ENCODE measurements around the gene ENOX1. TPM values are rescaled to one million over a fixed set of nuclear protein-coding genes. Genes with fewer than 3 reads are reported as not detected.

Gene ENOX1
- total and polyA plus RNA-seq, 9 of the 15 experiments (the other 6 are each of a cell fraction or from before 2014, with no cell fraction given) = not detected

- TF ChIP-seq NCOA4 (IDR thresholded peaks at IDR 0.05; ENCODE audit: partially characterized antibody) = no peak
- TF ChIP-seq CBX1 (IDR thresholded peaks at IDR 0.05; ENCODE audit: low read depth) = no peak
- no peak for TF ChIP-seq NONO (IDR thresholded peaks at IDR 0.05; ENCODE audit: low read depth in 2 of 2, low read length in 1 of 2)
- no peak for TF ChIP-seq ZNF124 (CRISPR knock-in tag; IDR thresholded peaks at IDR 0.05)
- TF ChIP-seq MEF2D (tag; conservative IDR thresholded peaks at IDR 0.05; ENCODE audit: low read depth) = no peak
Measured at GRCh38 chr13:43166644-43167457, 619.9 kb downstream of the ENOX1 start (continued).

Small RNAs within 50 kb of the gene (small RNA-seq; reads per million reads assigned to genes)
- gene AL162713.1 = not detected

Other genes starting within 250 kb of the ENOX1 start
- gene CCDC122, start 92.8 kb upstream of the ENOX1 start, total RNA-seq (2014; rRNA removed) = not detected in 2 replicates
- gene CCDC122, start 92.8 kb upstream of the ENOX1 start, total RNA-seq (2014; rRNA removed; fragmentation: Illumina TruSeq; extraction: Trizol) = not detected in 2 replicates
- not detected in 2 replicates for gene CCDC122, start 92.8 kb upstream of the ENOX1 start, total RNA-seq (2015; rRNA removed; fragmentation: Illumina TruSeq; extraction: Trizol)
- gene CCDC122, start 92.8 kb upstream of the ENOX1 start, total RNA-seq (2021) = not detected in 2 replicates
- not detected in 2 replicates for gene CCDC122, start 92.8 kb upstream of the ENOX1 start, polyA plus RNA-seq (2011; rRNA removed)
- not detected in 2 replicates for gene CCDC122, start 92.8 kb upstream of the ENOX1 start, polyA plus RNA-seq (2014; fragmentation: Illumina TruSeq; extraction: Trizol)
- not detected for gene CCDC122, start 92.8 kb upstream of the ENOX1 start, polyA plus RNA-seq (2014; fragmentation: Nextera tagmentation; extraction: Ambion mirVana)
- not detected in 2 replicates for gene CCDC122, start 92.8 kb upstream of the ENOX1 start, polyA plus RNA-seq (2014; rRNA removed)
- not detected in 2 replicates for gene LACC1, start 92.9 kb upstream of the ENOX1 start, total RNA-seq (2014; rRNA removed)
- gene LACC1, start 92.9 kb upstream of the ENOX1 start, total RNA-seq (2014; rRNA removed; fragmentation: Illumina TruSeq; extraction: Trizol) = not detected in 2 replicates
- gene LACC1, start 92.9 kb upstream of the ENOX1 start, total RNA-seq (2015; rRNA removed; fragmentation: Illumina TruSeq; extraction: Trizol) = not detected in 2 replicates
- 0.24 TPM in 1 of 2 replicates, not detected in the other for gene LACC1, start 92.9 kb upstream of the ENOX1 start, total RNA-seq (2021)
- gene LACC1, start 92.9 kb upstream of the ENOX1 start, polyA plus RNA-seq (2011; rRNA removed) = not detected in 2 replicates
- gene LACC1, start 92.9 kb upstream of the ENOX1 start, polyA plus RNA-seq (2014; fragmentation: Illumina TruSeq; extraction: Trizol) = not detected in 2 replicates
- gene LACC1, start 92.9 kb upstream of the ENOX1 start, polyA plus RNA-seq (2014; fragmentation: Nextera tagmentation; extraction: Ambion mirVana) = not detected
- not detected in 2 replicates for gene LACC1, start 92.9 kb upstream of the ENOX1 start, polyA plus RNA-seq (2014; rRNA removed)